VCaP (cell line): ENCODE data around the gene NDUFB1.

ENCODE experiments used
- H3K27ac ChIP-seq: fragments of 450-650 bp; 2 replicates; pipeline ENCODE4 v1.5.1; 2017
- CTCF ChIP-seq: fragments of 450-650 bp; conservative IDR thresholded peaks from 2 replicates; pipeline ENCODE4 v1.5.1; 2017; ENCODE audit warnings: mild to moderate bottlenecking, moderate library complexity

NDUFB1 gene

GRCh38 chr14:92143962-92144361 lies 22.5 kb upstream of the NDUFB1 start:
- TF ChIP-seq CTCF: no peak

DNA sequence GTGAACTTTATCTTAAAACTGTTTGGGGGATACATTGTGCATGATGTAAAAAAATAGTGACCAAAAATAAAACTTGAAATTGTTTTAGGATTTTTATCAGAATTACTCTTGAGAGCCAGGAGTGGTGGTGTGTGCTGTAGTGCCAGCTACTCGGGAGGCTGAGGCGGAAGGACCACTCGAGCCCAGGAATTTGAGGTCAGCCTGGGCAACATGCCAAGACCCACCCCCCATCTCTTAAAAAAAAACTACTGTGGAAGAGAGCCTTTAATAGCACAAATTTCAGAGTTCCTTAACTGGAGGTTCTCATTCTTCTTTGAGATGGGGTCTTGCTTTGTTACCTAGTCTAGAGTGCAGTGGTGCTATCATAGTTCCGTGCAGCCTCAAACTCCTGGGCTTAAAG lies 21.8 kb upstream of the NDUFB1 start:
- no peak for TF ChIP-seq CTCF
- no peak overlapping the region for H3K27ac ChIP-seq

More at GRCh38 chr14:92143962-92144361, 22.5 kb upstream of the NDUFB1 start:
- no peak overlapping the region for H3K27ac ChIP-seq

DNA sequence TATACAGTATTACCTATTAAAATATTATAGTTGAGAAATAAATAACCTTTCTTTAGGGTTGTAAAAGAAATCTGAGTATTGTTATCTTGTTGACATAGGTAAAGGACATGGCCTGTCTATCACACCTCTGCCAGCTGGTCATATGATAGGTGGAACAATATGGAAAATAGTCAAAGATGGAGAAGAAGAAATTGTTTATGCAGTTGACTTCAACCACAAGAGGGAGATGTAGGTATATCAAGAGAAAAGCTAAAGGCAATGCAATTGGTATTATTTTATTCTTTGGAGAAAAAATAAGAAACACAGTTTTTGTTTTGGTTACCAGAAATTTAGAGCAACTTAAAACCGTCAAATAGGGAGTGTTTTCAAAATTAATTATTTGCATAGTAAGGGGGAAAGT lies 13.8 kb upstream of the NDUFB1 start:
- peak overlapping the region; percentile 30; the same call in 1 of the 2 replicates for H3K27ac ChIP-seq
- peak; percentile 83 for TF ChIP-seq CTCF

DNA sequence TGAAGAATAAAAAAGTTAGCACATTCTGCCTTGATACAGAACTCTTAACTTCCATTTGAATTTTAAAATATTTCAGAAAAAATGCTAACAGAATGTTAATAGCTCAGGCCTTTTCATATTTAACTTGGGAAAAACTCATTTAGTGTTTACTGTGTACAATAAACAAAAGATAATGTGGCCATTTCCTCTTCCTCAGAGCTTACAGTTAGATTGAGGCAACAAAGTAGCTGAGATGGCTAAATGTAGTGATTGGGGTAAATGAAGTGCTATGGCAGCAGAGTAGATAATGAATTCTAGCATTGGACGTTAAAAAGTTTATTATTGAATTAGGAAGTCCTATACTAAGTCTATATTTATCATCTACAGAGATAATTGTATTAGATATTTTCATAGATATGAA lies 12.9 kb upstream of the NDUFB1 start:
- peak overlapping the region; percentile 30 for H3K27ac ChIP-seq
- no peak for TF ChIP-seq CTCF

GRCh38 chr14:92122761-92123160 lies 1.3 kb upstream of the NDUFB1 start:
- no peak for TF ChIP-seq CTCF
- peak overlapping the region; percentile 97 for H3K27ac ChIP-seq

DNA sequence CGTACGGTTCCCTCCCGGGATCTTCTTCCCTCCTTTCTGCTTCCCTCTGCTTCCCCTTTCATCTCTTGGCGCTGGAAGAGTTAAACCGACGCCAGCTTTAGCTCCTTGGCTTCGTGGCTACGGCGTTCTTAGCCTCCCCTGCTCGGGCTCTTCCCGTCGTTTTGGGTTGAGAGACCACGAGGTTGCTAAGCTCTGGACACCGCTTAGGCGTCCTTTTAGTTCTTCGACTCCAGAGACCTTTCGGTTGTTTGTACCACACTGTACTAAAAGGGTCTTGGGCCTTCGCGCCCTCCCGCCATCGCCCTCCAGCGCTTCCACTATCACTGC lies 808 bp upstream of the NDUFB1 start:
- no peak for TF ChIP-seq CTCF
- peak overlapping the region; percentile 97 for H3K27ac ChIP-seq

DNA sequence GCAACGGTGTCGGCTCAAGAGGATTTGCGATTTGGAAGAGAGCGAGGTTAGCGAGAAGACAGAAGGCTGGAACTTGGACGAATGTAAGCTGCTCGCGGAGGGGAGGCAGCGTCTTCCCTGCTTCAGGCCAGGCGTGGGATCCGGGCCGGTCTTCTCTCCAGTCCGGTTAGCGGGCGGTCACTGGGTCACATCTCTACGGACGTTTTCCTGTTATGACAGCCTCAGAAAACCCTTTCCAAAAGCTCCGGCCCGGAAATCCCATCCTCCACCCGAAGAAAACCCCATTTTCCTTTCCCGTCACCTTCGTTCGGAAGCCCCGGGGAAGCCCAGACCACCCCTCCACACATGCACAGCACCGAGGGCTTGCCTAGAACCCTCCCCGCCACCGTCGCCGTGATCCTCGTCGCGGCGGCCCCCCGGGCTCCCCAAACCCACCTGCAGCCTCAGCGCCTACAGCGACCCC lies 268 bp downstream of the NDUFB1 start:
- no peak for TF ChIP-seq CTCF
- peak overlapping the region; percentile 97 for H3K27ac ChIP-seq

DNA sequence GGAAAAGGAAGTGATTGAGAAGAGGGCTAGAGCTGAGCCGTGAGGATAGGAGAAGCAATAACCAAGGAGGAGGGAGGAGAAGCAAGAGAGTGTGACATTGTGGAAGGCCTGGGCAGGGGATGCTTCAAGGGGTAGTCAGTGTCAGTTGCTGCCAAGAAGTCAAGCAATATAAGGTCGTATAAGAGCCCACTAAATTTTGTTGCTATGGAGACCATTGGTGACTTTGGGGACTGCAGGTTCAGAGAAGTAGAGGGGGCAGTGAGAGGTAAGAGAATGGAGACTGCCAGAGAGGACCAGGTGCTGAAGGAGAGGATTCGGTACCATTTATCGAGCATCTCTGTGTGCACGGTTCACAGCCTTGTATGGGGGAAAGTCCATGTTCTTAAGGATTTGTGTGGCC lies 12.0 kb downstream of the NDUFB1 start:
- no peak for TF ChIP-seq CTCF

More for the DNA sequence above, 12.0 kb downstream of the NDUFB1 start:
- no peak overlapping the region for H3K27ac ChIP-seq
